ENCODE data around the gene MYH15.
"Not testable (repeated sequence)": the region's sequence is repeated elsewhere in the genome, so short reads cannot be mapped to it uniquely, and the experiment has no call there.

The MYH15 gene

GRCh38 chr3:108380128-108380795 is 130.1 kb downstream of the MYH15 start:
- no peaks in the 10 kb centered on the region for H3K36me3 ChIP-seq (ENCODE audit: control insufficient read depth, low read depth, low read length)
- peaks cover 25% of the 10 kb centered on the region for H3K4me1 ChIP-seq (ENCODE audit: control insufficient read depth, low read depth, low read length)
- H3K9ac ChIP-seq (ENCODE audit: low read length) = no peak overlapping the region
- no peaks in the 10 kb centered on the region for H3K27me3 ChIP-seq (ENCODE audit: control insufficient read depth, insufficient read depth, low read length)
- H3K4me3 ChIP-seq (ENCODE audit: low read length) = no peak overlapping the region
- no peaks in the 10 kb centered on the region for H3K9me3 ChIP-seq (ENCODE audit: control insufficient read depth, low read depth, low read length)
- H3K27ac ChIP-seq (ENCODE audit: low read length) = no peak overlapping the region

- H3K9me3 ChIP-seq (ENCODE audit: control insufficient read depth, low read depth, low read length); H3K4me3 ChIP-seq (ENCODE audit: low read length); H3K27ac ChIP-seq (ENCODE audit: low read length); H3K9ac ChIP-seq (ENCODE audit: low read length); H3K27me3 ChIP-seq (ENCODE audit: control insufficient read depth, insufficient read depth, low read length); H3K36me3 ChIP-seq (ENCODE audit: control insufficient read depth, low read depth, low read length): not testable (repeated sequence)
- peaks cover 25% of the 10 kb centered on the region for H3K4me1 ChIP-seq (ENCODE audit: control insufficient read depth, low read depth, low read length)
Observed at GRCh38 chr3:108378952-108379342, 131.4 kb downstream of the MYH15 start.

- Histone ChIP-seq H3K4me1 (ENCODE audit: control insufficient read depth, low read depth, low read length) (peaks cover 25% of the 10 kb centered on the region), H3K9me3 (ENCODE audit: control insufficient read depth, low read depth, low read length) (no peaks in the 10 kb centered on the region), H3K9ac (ENCODE audit: low read length) (no peak overlapping the region), H3K27ac (ENCODE audit: low read length) (no peak overlapping the region), H3K36me3 (ENCODE audit: control insufficient read depth, low read depth, low read length) (no peaks in the 10 kb centered on the region), H3K4me3 (ENCODE audit: low read length) (no peak overlapping the region), H3K27me3 (ENCODE audit: control insufficient read depth, insufficient read depth, low read length) (no peaks in the 10 kb centered on the region)
Observed at GRCh38 chr3:108378153-108378951, 132.0 kb downstream of the MYH15 start.

- Histone ChIP-seq H3K9me3 (ENCODE audit: control insufficient read depth, low read depth, low read length) (no peaks in the 10 kb centered on the region), H3K4me1 (ENCODE audit: control insufficient read depth, low read depth, low read length) (peaks cover 25% of the 10 kb centered on the region), H3K27me3 (ENCODE audit: control insufficient read depth, insufficient read depth, low read length) (no peaks in the 10 kb centered on the region), H3K4me3 (ENCODE audit: low read length) (no peak overlapping the region), H3K27ac (ENCODE audit: low read length) (no peak overlapping the region), H3K36me3 (ENCODE audit: control insufficient read depth, low read depth, low read length) (no peaks in the 10 kb centered on the region), H3K9ac (ENCODE audit: low read length) (no peak overlapping the region)
Observed at GRCh38 chr3:108377384-108377783, 133.0 kb downstream of the MYH15 start.

GRCh38 chr3:108376026-108376425 is 134.4 kb downstream of the MYH15 start:
- H3K9ac ChIP-seq (ENCODE audit: low read length) = no peak overlapping the region
- no peaks in the 10 kb centered on the region for H3K9me3 ChIP-seq (ENCODE audit: control insufficient read depth, low read depth, low read length)
- H3K27ac ChIP-seq (ENCODE audit: low read length) = no peak overlapping the region
- peaks cover 18% of the 10 kb centered on the region for H3K4me1 ChIP-seq (ENCODE audit: control insufficient read depth, low read depth, low read length)
- H3K4me3 ChIP-seq (ENCODE audit: low read length) = no peak overlapping the region
- no peaks in the 10 kb centered on the region for H3K36me3 ChIP-seq (ENCODE audit: control insufficient read depth, low read depth, low read length)
- H3K27me3 ChIP-seq (ENCODE audit: control insufficient read depth, insufficient read depth, low read length) = no peaks in the 10 kb centered on the region

GRCh38 chr3:108359011-108359410 is 151.4 kb downstream of the MYH15 start:
- Histone ChIP-seq H3K27ac (ENCODE audit: low read length) (no peak overlapping the region), H3K4me1 (ENCODE audit: control insufficient read depth, low read depth, low read length) (no peaks in the 10 kb centered on the region), H3K27me3 (ENCODE audit: control insufficient read depth, insufficient read depth, low read length) (no peaks in the 10 kb centered on the region), H3K9me3 (ENCODE audit: control insufficient read depth, low read depth, low read length) (no peaks in the 10 kb centered on the region), H3K36me3 (ENCODE audit: control insufficient read depth, low read depth, low read length) (no peaks in the 10 kb centered on the region), H3K9ac (ENCODE audit: low read length) (no peak overlapping the region), H3K4me3 (ENCODE audit: low read length) (no peak overlapping the region)

- Histone ChIP-seq H3K4me3 (ENCODE audit: low read length) (no peak overlapping the region), H3K27ac (ENCODE audit: low read length) (no peak overlapping the region), H3K9me3 (ENCODE audit: control insufficient read depth, low read depth, low read length) (no peaks in the 10 kb centered on the region), H3K9ac (ENCODE audit: low read length) (no peak overlapping the region), H3K27me3 (ENCODE audit: control insufficient read depth, insufficient read depth, low read length) (no peaks in the 10 kb centered on the region), H3K36me3 (ENCODE audit: control insufficient read depth, low read depth, low read length) (no peaks in the 10 kb centered on the region), H3K4me1 (ENCODE audit: control insufficient read depth, low read depth, low read length) (no peaks in the 10 kb centered on the region)
Observed at GRCh38 chr3:108357042-108357441, 153.4 kb downstream of the MYH15 start.

GRCh38 chr3:108354562-108354961 is 155.8 kb downstream of the MYH15 start:
- no peaks in the 10 kb centered on the region for H3K9me3 ChIP-seq (ENCODE audit: control insufficient read depth, low read depth, low read length)

GRCh38 chr3:108352176-108352575 is 158.2 kb downstream of the MYH15 start:
- no peaks in the 10 kb centered on the region for H3K27me3 ChIP-seq (ENCODE audit: control insufficient read depth, insufficient read depth, low read length)
- H3K9me3 ChIP-seq (ENCODE audit: control insufficient read depth, low read depth, low read length) = no peaks in the 10 kb centered on the region
- H3K27ac ChIP-seq (ENCODE audit: low read length) = no peak overlapping the region
- H3K36me3 ChIP-seq (ENCODE audit: control insufficient read depth, low read depth, low read length) = no peaks in the 10 kb centered on the region
- H3K4me3 ChIP-seq (ENCODE audit: low read length) = no peak overlapping the region
- H3K9ac ChIP-seq (ENCODE audit: low read length) = no peak overlapping the region
- H3K4me1 ChIP-seq (ENCODE audit: control insufficient read depth, low read depth, low read length) = no peaks in the 10 kb centered on the region

More at GRCh38 chr3:108354562-108354961, 155.8 kb downstream of the MYH15 start:
- Histone ChIP-seq H3K4me1 (ENCODE audit: control insufficient read depth, low read depth, low read length) (no peaks in the 10 kb centered on the region), H3K36me3 (ENCODE audit: control insufficient read depth, low read depth, low read length) (no peaks in the 10 kb centered on the region), H3K4me3 (ENCODE audit: low read length) (no peak overlapping the region), H3K9ac (ENCODE audit: low read length) (no peak overlapping the region), H3K27ac (ENCODE audit: low read length) (no peak overlapping the region), H3K27me3 (ENCODE audit: control insufficient read depth, insufficient read depth, low read length) (no peaks in the 10 kb centered on the region)

GRCh38 chr3:108346301-108347227 is 163.8 kb downstream of the MYH15 start:
- Histone ChIP-seq H3K36me3 (ENCODE audit: control insufficient read depth, low read depth, low read length) (no peaks in the 10 kb centered on the region), H3K9me3 (ENCODE audit: control insufficient read depth, low read depth, low read length) (no peaks in the 10 kb centered on the region), H3K27ac (ENCODE audit: low read length) (no peak overlapping the region), H3K27me3 (ENCODE audit: control insufficient read depth, insufficient read depth, low read length) (no peaks in the 10 kb centered on the region), H3K4me3 (ENCODE audit: low read length) (no peak overlapping the region), H3K4me1 (ENCODE audit: control insufficient read depth, low read depth, low read length) (no peaks in the 10 kb centered on the region), H3K9ac (ENCODE audit: low read length) (no peak overlapping the region)

- Histone ChIP-seq H3K27ac (ENCODE audit: low read length) (no peak overlapping the region), H3K9ac (ENCODE audit: low read length) (no peak overlapping the region), H3K36me3 (ENCODE audit: control insufficient read depth, low read depth, low read length) (no peaks in the 10 kb centered on the region), H3K9me3 (ENCODE audit: control insufficient read depth, low read depth, low read length) (no peaks in the 10 kb centered on the region), H3K4me1 (ENCODE audit: control insufficient read depth, low read depth, low read length) (no peaks in the 10 kb centered on the region), H3K27me3 (ENCODE audit: control insufficient read depth, insufficient read depth, low read length) (no peaks in the 10 kb centered on the region), H3K4me3 (ENCODE audit: low read length) (no peak overlapping the region)
Observed at GRCh38 chr3:108345492-108346205, 164.7 kb downstream of the MYH15 start.
